WTC11 (cell line): ENCODE measurements around the gene CA7. TPM values are rescaled to one million over a fixed set of nuclear protein-coding genes. Genes with fewer than 3 reads are reported as not detected.

Experiments used
- ATAC-seq: fragments of 200-7000 bp; cut with Tn5 transposase; 2 replicates; pipeline ENCODE4 v1.10.0; 2021; ENCODE audit warnings: mild to moderate bottlenecking, moderate library complexity
- CTCF ChIA-PET: fragments of 300-600 bp; sonication (Branson Sonifier 250); formaldehyde crosslinking; loops from one replicate; lab custom pipeline; 2021; ENCODE audit warnings: antibody characterized with exemption; lab: Charles Lee
- POLR2A ChIA-PET: fragments of 350-600 bp; sonication (Branson Sonifier 250); formaldehyde crosslinking; loops from one replicate; lab custom pipeline; 2021; ENCODE audit warnings: antibody characterized with exemption; lab: Charles Lee
- DNase-seq: peaks from one replicate; pipeline ENCODE4 v3.0.0; 2021; ENCODE audit warnings: low spot score
- H3K27ac Mint-ChIP-seq: 2 replicates; pipeline ENCODE4 v1.8.0; 2021; ENCODE audit warnings: mixed read lengths
- H3K27me3 Mint-ChIP-seq: 2 replicates; pipeline ENCODE4 v1.8.0; 2021; ENCODE audit warnings: low read depth, mild to moderate bottlenecking, moderate library complexity, mixed read lengths
- H3K36me3 Mint-ChIP-seq: 2 replicates; pipeline ENCODE4 v1.8.0; 2021; ENCODE audit warnings: mixed read lengths
- H3K4me1 Mint-ChIP-seq: 2 replicates; pipeline ENCODE4 v1.8.0; 2022; ENCODE audit warnings: mixed read lengths
- H3K4me3 Mint-ChIP-seq: 2 replicates; pipeline ENCODE4 v1.8.0; 2021; ENCODE audit warnings: mild to moderate bottlenecking, moderate library complexity, mixed read lengths
- H3K9me3 Mint-ChIP-seq: 2 replicates; pipeline ENCODE4 v1.8.0; 2021; ENCODE audit warnings: mixed read lengths
- CREM ChIP-seq: sonication (generic); formaldehyde crosslinking; IDR thresholded peaks from 2 replicates; pipeline ENCODE4 v1.8.1; 2022; ENCODE audit warnings: mild to moderate bottlenecking, missing genetic modification reagents, moderate library complexity
- ELF4 ChIP-seq: sonication (generic); formaldehyde crosslinking; IDR thresholded peaks from 2 replicates; pipeline ENCODE4 v1.8.1; 2022; ENCODE audit warnings: low read depth, mild to moderate bottlenecking, moderate library complexity, missing genetic modification reagents
- ETV6 ChIP-seq: sonication (generic); formaldehyde crosslinking; IDR thresholded peaks from 2 replicates; pipeline ENCODE4 v1.8.1; 2022; ENCODE audit warnings: mild to moderate bottlenecking, missing genetic modification reagents
- FOXK1 ChIP-seq: sonication (generic); formaldehyde crosslinking; IDR thresholded peaks from 2 replicates; pipeline ENCODE4 v1.8.0; 2022; ENCODE audit warnings: mild to moderate bottlenecking, moderate library complexity, missing genetic modification reagents
- FOXP1 ChIP-seq: sonication (generic); formaldehyde crosslinking; IDR thresholded peaks from 2 replicates; pipeline ENCODE4 v1.8.0; 2022; ENCODE audit warnings: missing genetic modification reagents, mild to moderate bottlenecking, moderate library complexity, borderline replicate concordance
- JAZF1 ChIP-seq: fragments of 250-450 bp; sonication (Bioruptor Pico); IDR thresholded peaks from 2 replicates; pipeline ENCODE4 v1.9.0; 2021; ENCODE audit warnings: moderate library complexity, mild to moderate bottlenecking, inconsistent platforms
- JUN ChIP-seq: sonication (generic); formaldehyde crosslinking; IDR thresholded peaks from 2 replicates; pipeline ENCODE4 v1.8.0; 2023; ENCODE audit warnings: mild to moderate bottlenecking, missing genetic modification reagents
- MYBL2 ChIP-seq: sonication (generic); formaldehyde crosslinking; IDR thresholded peaks from 2 replicates; pipeline ENCODE4 v1.8.1; 2023; ENCODE audit warnings: mild to moderate bottlenecking, moderate library complexity, missing genetic modification reagents
- NR2C2 ChIP-seq: sonication (generic); formaldehyde crosslinking; IDR thresholded peaks from 2 replicates; pipeline ENCODE4 v1.8.0; 2022; ENCODE audit warnings: mild to moderate bottlenecking, missing genetic modification reagents
- NR3C1 ChIP-seq: sonication (generic); formaldehyde crosslinking; conservative IDR thresholded peaks from 2 replicates; pipeline ENCODE4 v1.8.1; 2023; ENCODE audit warnings: low read depth, mild to moderate bottlenecking, missing genetic modification reagents
- OVOL2 ChIP-seq: fragments of 250-450 bp; sonication (Bioruptor Pico); IDR thresholded peaks from 2 replicates; pipeline ENCODE4 v1.9.0; 2021; ENCODE audit warnings: mild to moderate bottlenecking, borderline replicate concordance
- SMAD3 ChIP-seq: sonication (generic); formaldehyde crosslinking; IDR thresholded peaks from 2 replicates; pipeline ENCODE4 v1.8.0; 2022; ENCODE audit warnings: missing genetic modification reagents, mild to moderate bottlenecking, borderline replicate concordance
- SMAD4 ChIP-seq: sonication (generic); formaldehyde crosslinking; IDR thresholded peaks from 2 replicates; pipeline ENCODE4 v1.8.0; 2022; ENCODE audit warnings: mild to moderate bottlenecking, missing genetic modification reagents
- SOX15 ChIP-seq: fragments of 250-450 bp; sonication (Bioruptor Pico); IDR thresholded peaks from 2 replicates; pipeline ENCODE4 v1.9.0; 2021; ENCODE audit warnings: mild to moderate bottlenecking
- ZNF317 ChIP-seq: sonication (generic); formaldehyde crosslinking; IDR thresholded peaks from 2 replicates; pipeline ENCODE4 v1.8.1; 2023; ENCODE audit warnings: low read depth, mild to moderate bottlenecking, moderate library complexity, missing genetic modification reagents, borderline replicate concordance
- total RNA-seq: library from RNA; stranded (reverse); gene quantifications from 3 replicates; pipeline ENCODE4 v1.2.3, GENCODE V29; 2021
- TF ChIP-seq, protein P1 (sequence below): sonication (generic); formaldehyde crosslinking; IDR thresholded peaks from 2 replicates; pipeline ENCODE4 v1.8.0; 2022; ENCODE audit warnings: mild to moderate bottlenecking, missing genetic modification reagents
- TF ChIP-seq, protein P2 (sequence below): sonication (generic); formaldehyde crosslinking; IDR thresholded peaks from 2 replicates; pipeline ENCODE4 v1.8.1; 2023; ENCODE audit warnings: mild to moderate bottlenecking, missing genetic modification reagents, moderate library complexity
- TF ChIP-seq, protein P3 (sequence below): fragments of 250-450 bp; sonication (Bioruptor Pico); IDR thresholded peaks from 2 replicates; pipeline ENCODE4 v1.9.0; 2021; ENCODE audit warnings: mild to moderate bottlenecking, borderline replicate concordance
- TF ChIP-seq, protein P4 (sequence below): fragments of 250-450 bp; sonication (Bioruptor Pico); IDR thresholded peaks from 2 replicates; pipeline ENCODE4 v1.9.0; 2021; ENCODE audit warnings: moderate library complexity, mild to moderate bottlenecking, inconsistent platforms, borderline replicate concordance

CA7 gene
- total RNA-seq, 1 experiment from 2014 or later, result 1.6 TPM

DNA sequence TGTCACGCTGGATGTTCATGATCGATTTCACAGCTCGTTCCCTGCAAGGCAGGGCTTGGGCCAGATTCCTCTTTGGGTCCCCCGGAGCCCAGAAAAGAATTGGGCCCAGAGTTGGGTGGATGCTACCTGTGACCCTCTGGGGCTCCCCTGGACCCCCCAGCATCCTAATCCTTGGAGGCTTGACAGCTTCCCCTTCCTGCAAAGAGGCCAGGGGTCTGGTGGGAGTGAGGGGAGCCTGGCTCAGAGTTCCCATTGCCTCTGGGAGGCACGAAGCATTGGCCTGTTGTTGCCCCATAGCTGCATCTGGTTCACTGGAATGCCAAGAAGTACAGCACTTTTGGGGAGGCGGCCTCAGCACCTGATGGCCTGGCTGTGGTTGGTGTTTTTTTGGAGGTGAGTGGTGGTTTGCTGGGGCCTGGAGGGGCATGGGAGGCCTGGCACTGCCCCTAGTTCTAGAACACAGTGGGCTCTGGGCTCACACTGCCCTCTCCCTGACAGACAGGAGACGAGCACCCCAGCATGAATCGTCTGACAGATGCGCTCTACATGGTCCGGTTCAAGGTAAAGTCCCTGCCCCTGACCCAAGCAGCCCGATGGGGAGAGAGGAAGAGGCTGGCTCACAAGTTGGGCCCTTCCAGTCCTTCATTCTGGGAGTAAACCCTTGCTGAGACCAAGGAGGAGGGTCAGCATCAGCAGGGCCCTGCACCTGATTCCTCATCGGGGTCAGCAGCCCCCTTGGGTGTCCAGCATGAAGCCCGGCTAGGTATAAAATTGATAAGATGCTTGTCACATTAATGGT is 7.2 kb downstream of the CA7 start:
- DNase-seq, result no peak
- H3K27me3 Mint-ChIP-seq, result peaks cover 22% of the 10 kb centered on the region
- POLR2A ChIA-PET, result interaction anchor here (0.5 kb wide), 1 partner anchor 19 kb away, joined by 4 read pairs; no protein-coding TSS in a partner anchor
- no peak overlapping the region for H3K27ac Mint-ChIP-seq
- TF ChIP-seq, protein P1, sequence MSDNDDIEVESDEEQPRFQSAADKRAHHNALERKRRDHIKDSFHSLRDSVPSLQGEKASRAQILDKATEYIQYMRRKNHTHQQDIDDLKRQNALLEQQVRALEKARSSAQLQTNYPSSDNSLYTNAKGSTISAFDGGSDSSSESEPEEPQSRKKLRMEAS (CRISPR knock-in tag), result no peak
- TF ChIP-seq ZNF317 (CRISPR knock-in tag), result no peak
- TF ChIP-seq, protein P2, sequence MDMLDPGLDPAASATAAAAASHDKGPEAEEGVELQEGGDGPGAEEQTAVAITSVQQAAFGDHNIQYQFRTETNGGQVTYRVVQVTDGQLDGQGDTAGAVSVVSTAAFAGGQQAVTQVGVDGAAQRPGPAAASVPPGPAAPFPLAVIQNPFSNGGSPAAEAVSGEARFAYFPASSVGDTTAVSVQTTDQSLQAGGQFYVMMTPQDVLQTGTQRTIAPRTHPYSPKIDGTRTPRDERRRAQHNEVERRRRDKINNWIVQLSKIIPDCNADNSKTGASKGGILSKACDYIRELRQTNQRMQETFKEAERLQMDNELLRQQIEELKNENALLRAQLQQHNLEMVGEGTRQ, result no peak
- TF ChIP-seq MYBL2 (CRISPR knock-in tag), result no peak
- no peak for TF ChIP-seq CREM (CRISPR knock-in tag)
- no peak for TF ChIP-seq JAZF1 (CRISPR knock-in tag)
- TF ChIP-seq SOX15, result no peak
- TF ChIP-seq, protein P3, sequence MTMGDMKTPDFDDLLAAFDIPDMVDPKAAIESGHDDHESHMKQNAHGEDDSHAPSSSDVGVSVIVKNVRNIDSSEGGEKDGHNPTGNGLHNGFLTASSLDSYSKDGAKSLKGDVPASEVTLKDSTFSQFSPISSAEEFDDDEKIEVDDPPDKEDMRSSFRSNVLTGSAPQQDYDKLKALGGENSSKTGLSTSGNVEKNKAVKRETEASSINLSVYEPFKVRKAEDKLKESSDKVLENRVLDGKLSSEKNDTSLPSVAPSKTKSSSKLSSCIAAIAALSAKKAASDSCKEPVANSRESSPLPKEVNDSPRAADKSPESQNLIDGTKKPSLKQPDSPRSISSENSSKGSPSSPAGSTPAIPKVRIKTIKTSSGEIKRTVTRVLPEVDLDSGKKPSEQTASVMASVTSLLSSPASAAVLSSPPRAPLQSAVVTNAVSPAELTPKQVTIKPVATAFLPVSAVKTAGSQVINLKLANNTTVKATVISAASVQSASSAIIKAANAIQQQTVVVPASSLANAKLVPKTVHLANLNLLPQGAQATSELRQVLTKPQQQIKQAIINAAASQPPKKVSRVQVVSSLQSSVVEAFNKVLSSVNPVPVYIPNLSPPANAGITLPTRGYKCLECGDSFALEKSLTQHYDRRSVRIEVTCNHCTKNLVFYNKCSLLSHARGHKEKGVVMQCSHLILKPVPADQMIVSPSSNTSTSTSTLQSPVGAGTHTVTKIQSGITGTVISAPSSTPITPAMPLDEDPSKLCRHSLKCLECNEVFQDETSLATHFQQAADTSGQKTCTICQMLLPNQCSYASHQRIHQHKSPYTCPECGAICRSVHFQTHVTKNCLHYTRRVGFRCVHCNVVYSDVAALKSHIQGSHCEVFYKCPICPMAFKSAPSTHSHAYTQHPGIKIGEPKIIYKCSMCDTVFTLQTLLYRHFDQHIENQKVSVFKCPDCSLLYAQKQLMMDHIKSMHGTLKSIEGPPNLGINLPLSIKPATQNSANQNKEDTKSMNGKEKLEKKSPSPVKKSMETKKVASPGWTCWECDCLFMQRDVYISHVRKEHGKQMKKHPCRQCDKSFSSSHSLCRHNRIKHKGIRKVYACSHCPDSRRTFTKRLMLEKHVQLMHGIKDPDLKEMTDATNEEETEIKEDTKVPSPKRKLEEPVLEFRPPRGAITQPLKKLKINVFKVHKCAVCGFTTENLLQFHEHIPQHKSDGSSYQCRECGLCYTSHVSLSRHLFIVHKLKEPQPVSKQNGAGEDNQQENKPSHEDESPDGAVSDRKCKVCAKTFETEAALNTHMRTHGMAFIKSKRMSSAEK, result no peak
- TF ChIP-seq, all 79 proteins: peak for 0
- no peaks in the 10 kb centered on the region for H3K9me3 Mint-ChIP-seq
- H3K4me3 Mint-ChIP-seq, result no peak overlapping the region
- CTCF ChIA-PET, result interaction anchor here (1.2 to 4.0 kb wide), 5 partner anchors 16 to 200 kb away, joined by 3 to 70 read pairs (median 4); partner anchors contain the start of gene NAE1
- ATAC-seq, result no peak
- no peaks in the 10 kb centered on the region for H3K4me1 Mint-ChIP-seq
- no peaks in the 10 kb centered on the region for H3K36me3 Mint-ChIP-seq

DNA sequence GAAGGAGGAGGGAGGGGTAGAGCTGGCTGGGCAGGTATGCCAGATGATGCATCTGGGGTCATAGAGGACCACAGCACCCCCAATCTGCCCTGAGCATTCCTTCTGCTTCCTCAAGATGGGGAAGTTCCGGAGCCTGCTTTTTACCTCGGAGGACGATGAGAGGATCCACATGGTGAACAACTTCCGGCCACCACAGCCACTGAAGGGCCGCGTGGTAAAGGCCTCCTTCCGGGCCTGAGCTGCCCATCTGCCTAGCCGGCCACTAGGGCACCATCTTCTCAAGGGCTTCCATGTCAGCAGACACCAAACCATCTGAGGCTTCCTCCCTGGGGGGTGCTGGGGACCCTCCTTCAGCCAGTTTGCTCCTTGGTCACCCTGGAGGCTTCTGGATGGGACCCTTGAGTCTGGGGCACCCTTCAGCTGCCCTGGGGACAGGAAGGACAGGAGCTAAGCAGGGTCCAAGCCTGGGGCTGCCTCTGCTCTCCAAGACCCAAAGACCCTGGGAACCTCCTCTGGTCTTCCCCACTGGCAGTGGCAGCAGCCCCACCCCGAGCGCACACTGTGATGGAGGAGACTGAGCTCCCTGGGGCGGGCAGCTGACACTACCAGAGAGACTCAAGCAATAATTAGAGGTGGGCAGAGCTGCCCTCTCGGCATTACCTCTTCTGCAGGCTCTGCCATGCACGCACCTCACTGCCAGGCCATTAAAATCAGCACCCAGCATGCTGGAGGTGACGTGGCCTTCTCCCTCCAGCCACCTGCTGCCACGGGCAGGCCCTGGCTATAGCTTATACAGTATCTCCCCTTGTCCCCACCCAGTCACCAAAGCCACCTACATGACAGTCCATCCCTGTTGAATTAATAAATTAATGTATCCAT is 9.3 kb downstream of the CA7 start:
- no peaks in the 10 kb centered on the region for H3K4me1 Mint-ChIP-seq
- H3K27me3 Mint-ChIP-seq, result peaks cover under 1% of the 10 kb centered on the region
- ChIA-PET CTCF (interaction anchor here (0.5 to 5.7 kb wide), 5 partner anchors 14 to 1386 kb away, joined by 3 to 41 read pairs (median 6); partner anchors contain the start of gene NAE1), POLR2A (interaction anchor here (1.9 kb wide), 1 partner anchor 19 kb away, joined by 5 read pairs; no protein-coding TSS in a partner anchor)
- H3K36me3 Mint-ChIP-seq, result no peaks in the 10 kb centered on the region
- H3K4me3 Mint-ChIP-seq, result no peak overlapping the region
- no peak overlapping the region for H3K27ac Mint-ChIP-seq
- no peaks in the 10 kb centered on the region for H3K9me3 Mint-ChIP-seq
- DNase-seq (no peak), ATAC-seq (no peak)
- TF ChIP-seq JUN (CRISPR knock-in tag), result no peak
- no peak for TF ChIP-seq ELF4
- no peak for TF ChIP-seq ETV6 (CRISPR knock-in tag)
- TF ChIP-seq NR2C2 (CRISPR knock-in tag), result no peak

DNA sequence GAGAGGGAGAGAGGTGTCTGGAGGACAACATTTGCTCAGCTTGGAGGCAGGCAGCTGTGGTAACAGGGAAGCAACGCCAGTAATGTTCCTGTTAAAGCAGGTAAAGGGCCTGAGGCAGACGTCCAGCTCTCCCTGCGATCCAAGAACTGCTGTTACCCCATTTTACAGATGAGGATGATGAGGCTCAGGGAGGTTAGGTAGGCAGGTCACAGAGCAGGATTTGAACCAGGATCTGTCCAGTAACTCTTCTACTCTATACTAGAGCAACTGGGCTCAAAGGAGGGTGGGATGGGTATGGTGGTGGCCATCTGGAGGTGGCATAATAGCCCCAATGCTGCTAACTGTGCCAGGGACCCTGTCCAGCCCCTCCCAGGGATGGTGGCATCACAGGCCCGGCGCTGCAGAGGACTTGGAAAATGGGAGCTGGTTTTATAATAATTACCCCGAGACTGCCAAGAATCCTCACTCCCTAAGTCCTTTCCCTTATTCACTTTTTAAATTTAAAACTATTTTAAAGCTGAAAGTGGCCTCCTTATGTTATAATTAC is 12.0 kb downstream of the CA7 start:
- no peak for DNase-seq
- Mint-ChIP-seq H3K4me3 (no peak overlapping the region), H3K9me3 (no peaks in the 10 kb centered on the region), H3K27me3 (no peaks in the 10 kb centered on the region; the same call in 1 of the 2 replicates), H3K4me1 (no peaks in the 10 kb centered on the region), H3K36me3 (no peaks in the 10 kb centered on the region), H3K27ac (no peak overlapping the region)
- no peak for ATAC-seq
- ChIA-PET CTCF (interaction anchor here (0.5 to 5.7 kb wide), 6 partner anchors 12 to 248 kb away, joined by 3 to 41 read pairs (median 9); partner anchors contain the start of gene NAE1), POLR2A (no interaction called here)
- no peak for TF ChIP-seq JAZF1 (CRISPR knock-in tag)
- TF ChIP-seq SOX15, result no peak
- no peak for TF ChIP-seq NR3C1 (CRISPR knock-in tag)
- TF ChIP-seq FOXK1, result no peak
- TF ChIP-seq, protein P4, sequence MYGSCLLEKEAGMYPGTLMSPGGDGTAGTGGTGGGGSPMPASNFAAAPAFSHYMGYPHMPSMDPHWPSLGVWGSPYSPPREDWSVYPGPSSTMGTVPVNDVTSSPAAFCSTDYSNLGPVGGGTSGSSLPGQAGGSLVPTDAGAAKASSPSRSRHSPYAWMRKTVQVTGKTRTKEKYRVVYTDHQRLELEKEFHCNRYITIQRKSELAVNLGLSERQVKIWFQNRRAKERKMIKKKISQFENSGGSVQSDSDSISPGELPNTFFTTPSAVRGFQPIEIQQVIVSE (CRISPR knock-in tag), result no peak
- no peak for TF ChIP-seq OVOL2
- TF ChIP-seq SMAD4 (CRISPR knock-in tag), result no peak
- no peak for TF ChIP-seq FOXP1 (CRISPR knock-in tag)
- TF ChIP-seq, protein P1 (CRISPR knock-in tag), result no peak
- no peak for TF ChIP-seq SMAD3 (CRISPR knock-in tag)
